GM12878 (cell line): ENCODE data around the gene PTPRB. TPM values are rescaled to one million over a fixed set of nuclear protein-coding genes. Genes with fewer than 3 reads are reported as not detected.
A peak's percentile ranks its signal among the peaks of the same experiment; 100 is the strongest.
"Not testable (repeated sequence)": the region's sequence is repeated elsewhere in the genome, so short reads cannot be mapped to it uniquely, and the experiment has no call there.

Experiments
- ATAC-seq: fragments of 200-7000 bp; cut with Tn5 transposase; 3 replicates; pipeline ENCODE4 v1.9.1; 2020; ENCODE audit warnings: mild to moderate bottlenecking, moderate library complexity
- BruUV-seq: library from RNA; stranded (reverse); fragments of 400-500 nt; replicated peaks from 2 replicates; lab custom pipeline; 2021; lab: Mats Ljungman, UMichigan
- CTCF ChIA-PET: fragments of 300-600 bp; sonication (Branson Sonifier 250); formaldehyde crosslinking; extraction: SDS; loops from one replicate; lab custom pipeline; 2021; ENCODE audit warnings: inconsistent platforms; lab: Yijun Ruan, JAX
- POLR2A ChIA-PET: fragments of 350-600 bp; formaldehyde crosslinking; extraction: SDS; loops from one replicate; lab custom pipeline; 2021; ENCODE audit warnings: inconsistent platforms; lab: Charles Lee
- RAD21 ChIA-PET: fragments of 300-600 bp; sonication (Branson Sonifier 250); formaldehyde crosslinking; loops from one replicate; lab custom pipeline; 2023; ENCODE audit warnings: antibody characterized with exemption; ENCODE audit not compliant: unreplicated experiment; lab: Charles Lee
- SMC1A ChIA-PET: fragments of 300-600 bp; sonication (Branson Sonifier 250); formaldehyde crosslinking; loops from one replicate; lab custom pipeline; 2023; ENCODE audit not compliant: unreplicated experiment, uncharacterized antibody; lab: Charles Lee
- DNase-seq: peaks from one replicate; pipeline ENCODE4 v3.0.0-alpha.2; 2011; ENCODE audit warnings: low read depth, low spot score
- FAIRE-seq: peaks from 3 replicates; lab custom pipeline; 2011; peaks lifted over from hg19 to GRCh38; lab: Jason Lieb, UNC
- H2AFZ ChIP-seq: 2 replicates; pipeline ENCODE4 v1.6.0; 2011; ENCODE audit warnings: low read depth, low read length, control low read depth; ENCODE audit not compliant: control insufficient read depth
- H3K27ac ChIP-seq: 2 replicates; pipeline ENCODE4 v1.5.1; 2011; ENCODE audit warnings: control low read depth; ENCODE audit not compliant: control insufficient read depth, insufficient read depth
- H3K27me3 ChIP-seq, 2 experiments: replicated peaks in 1 of 2; 2 replicates each; pipeline versions ENCODE4 v1.6.0 to v1.6.1; 2011; ENCODE audit warnings: low read length in 1 of 2; ENCODE audit not compliant: control insufficient read depth in 2 of 2, insufficient read depth in 2 of 2
- H3K36me3 ChIP-seq, 2 experiments: 2 replicates each; pipeline ENCODE4 v1.5.1; 2011; ENCODE audit warnings: low read length in 1 of 2; ENCODE audit not compliant: control insufficient read depth in 2 of 2, insufficient read depth in 2 of 2
- H3K4me1 ChIP-seq: 2 replicates; pipeline ENCODE4 v1.6.1; 2011; ENCODE audit warnings: mild to moderate bottlenecking, low read length, moderate library complexity, mixed read lengths; ENCODE audit not compliant: control insufficient read depth, insufficient read depth
- H3K4me2 ChIP-seq: 2 replicates; pipeline ENCODE4 v1.6.0; 2011; ENCODE audit warnings: control low read depth; ENCODE audit not compliant: control insufficient read depth, insufficient read depth
- H3K4me3 ChIP-seq: fragments of 200-600 bp; sonication (generic); 2 replicates; pipeline ENCODE4 v1.5.1; 2016
- H3K79me2 ChIP-seq: 2 replicates; pipeline ENCODE4 v1.6.0; 2011; ENCODE audit warnings: low read length; ENCODE audit not compliant: control insufficient read depth, insufficient read depth
- H3K9ac ChIP-seq: 2 replicates; pipeline ENCODE4 v1.8.0; 2011; ENCODE audit warnings: low read length, control low read depth, mixed read lengths; ENCODE audit not compliant: control insufficient read depth, insufficient read depth
- H3K9me3 ChIP-seq: replicated peaks from 3 replicates; pipeline ENCODE4 v1.5.1; 2011; ENCODE audit warnings: mild to moderate bottlenecking, low read length; ENCODE audit not compliant: control insufficient read depth, insufficient read depth
- H4K20me1 ChIP-seq: 2 replicates; pipeline ENCODE4 v1.6.0; 2011; ENCODE audit not compliant: control insufficient read depth, insufficient read depth
- BCL11A ChIP-seq: IDR thresholded peaks from 2 replicates; pipeline ENCODE4 v1.6.1; 2011; ENCODE audit warnings: low read depth, low read length
- SPI1 ChIP-seq: IDR thresholded peaks from 2 replicates; pipeline ENCODE4 v1.6.1; 2011; ENCODE audit warnings: low read depth, mild to moderate bottlenecking, low read length, moderate library complexity, borderline replicate concordance; ENCODE audit not compliant: insufficient read depth
- TBL1XR1 ChIP-seq: IDR thresholded peaks from 2 replicates; pipeline ENCODE4 v1.6.1; 2012; ENCODE audit warnings: low read depth, low read length, improper control_type of control experiment
- WGBS: methylation state at CpG from one replicate; pipeline ENCODE4 v1.1.6; 2016; ENCODE audit warnings: low lambda C conversion rate; ENCODE audit not compliant: insufficient replicate concordance, insufficient coverage; ENCODE audit errors: missing lambda C conversion rate; 5-methylcytosine and 5-hydroxymethylcytosine counted together
- in situ Hi-C: fragments of 300-500 bp; cut with MboI; formaldehyde crosslinking; loops from 9 replicates; pipeline ENCODE4 v1.14.3; 2018; ENCODE audit warnings: mixed read lengths
- intact Hi-C: fragments of 100-400 bp; cut with micrococcal nuclease; formaldehyde crosslinking; loops from one replicate; pipeline ENCODE4 v1.14.2; 2022; ENCODE audit not compliant: unreplicated experiment
- polyA plus RNA-seq, 11 experiments: library from polyadenylated mRNA; depleted of rRNA in 4 of 11; unstranded in 6 of 11; stranded (reverse) in 5 of 11; fragments of >200 nt; fragmentation: Nextera tagmentation in 4 of 11; fragmentation: Illumina TruSeq in 1 of 11; extraction: Ambion mirVana in 4 of 11; extraction: Trizol in 1 of 11; gene quantifications; 1 replicate in 1 of 11; 2 replicates in 10 of 11; pipeline versions ENCODE4 v1.2.1 to v1.2.3, GENCODE V29; 2011 to 2016; ENCODE audit warnings: inconsistent platforms in 2 of 11, missing spikeins in 2 of 11, low read depth in 1 of 11
- total RNA-seq, 4 experiments: library from RNA; depleted of rRNA in 3 of 4; stranded (reverse); fragments of >200 nt in 3 of 4; fragmentation: Illumina TruSeq in 1 of 4; extraction: Trizol in 1 of 4; gene quantifications; 2 replicates each; pipeline versions ENCODE4 v1.2.1 to v1.2.3, GENCODE V29; 2013 to 2021

The PTPRB gene
- total and polyA plus RNA-seq, 10 of the 15 experiments (the other 5 are each of a cell fraction or from before 2014, with no cell fraction given), result 0.03 to 0.35 (median 0.05) TPM

DNA sequence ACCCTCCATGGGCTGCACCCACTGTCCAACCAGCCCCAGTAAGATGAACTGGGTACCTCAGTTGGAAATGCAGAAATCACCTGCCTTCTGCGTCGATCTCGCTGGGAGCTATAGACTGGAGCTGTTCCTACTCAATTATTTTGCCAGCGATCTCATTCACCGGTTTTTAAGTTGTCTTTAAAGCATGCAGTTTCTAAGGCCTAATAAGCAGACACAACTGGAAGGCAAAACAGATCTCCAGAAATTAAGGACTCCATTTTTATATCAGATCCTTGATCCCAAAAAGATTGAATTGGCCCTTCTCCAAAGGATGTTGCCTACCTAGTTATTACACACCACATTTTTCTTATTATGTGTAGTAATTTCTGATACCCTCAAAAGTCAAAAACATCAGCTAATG lies 139.7 kb downstream of the PTPRB start (continued):
- TF ChIP-seq TBL1XR1 (no peak), BCL11A (no peak)

GRCh38 chr12:70492904-70493303 lies 144.3 kb downstream of the PTPRB start:
- H2AFZ ChIP-seq, in situ Hi-C loops, H3K27ac ChIP-seq, ATAC-seq, BruUV-seq, intact Hi-C loops, SMC1A ChIA-PET, H3K27me3 ChIP-seq, H3K4me2 ChIP-seq, RAD21 ChIA-PET, H3K79me2 ChIP-seq, H3K36me3 ChIP-seq, H3K9ac ChIP-seq, FAIRE-seq, POLR2A ChIA-PET, CTCF ChIA-PET, H3K9me3 ChIP-seq, H3K4me3 ChIP-seq, H4K20me1 ChIP-seq, H3K4me1 ChIP-seq, DNase-seq: not testable (repeated sequence)
- WGBS, result 6% methylated on average over 1 of the region's 1 CpG
- TF ChIP-seq SPI1, result peak; percentile 64

GRCh38 chr12:70490928-70491327 lies 146.3 kb downstream of the PTPRB start:
- RAD21 ChIA-PET, H3K4me3 ChIP-seq, in situ Hi-C loops, H3K27me3 ChIP-seq, H3K79me2 ChIP-seq, SMC1A ChIA-PET, H3K9me3 ChIP-seq, CTCF ChIA-PET, BruUV-seq, intact Hi-C loops, H3K9ac ChIP-seq, H2AFZ ChIP-seq, H3K4me2 ChIP-seq, H3K4me1 ChIP-seq, FAIRE-seq, DNase-seq, H3K36me3 ChIP-seq, H4K20me1 ChIP-seq, ATAC-seq, POLR2A ChIA-PET, H3K27ac ChIP-seq: not testable (repeated sequence)
